Mucosa of descending colon (tissue), 3 donors: ENCODE data around the gene MAP3K9. TPM values are rescaled to one million over a fixed set of nuclear protein-coding genes. Genes with fewer than 3 reads are reported as not detected.

Experiments used
- ATAC-seq: fragments of 200-7000 bp; cut with Tn5 transposase; one replicate; pipeline ENCODE4 v1.9.1; 2020; ENCODE audit warnings: mild to moderate bottlenecking, moderate library complexity
- DNase-seq, 3 donors: peaks; one replicate each; pipeline ENCODE4 v3.0.0-alpha.2; 2020
- H3K36me3 ChIP-seq: fragments of 200-600 bp; one replicate; pipeline ENCODE4 v1.8.0; 2021; ENCODE audit warnings: low read depth, mild to moderate bottlenecking
- H3K4me1 ChIP-seq: fragments of 200-600 bp; one replicate; pipeline ENCODE4 v1.8.0; 2021; ENCODE audit warnings: low read depth, mild to moderate bottlenecking
- H3K4me3 ChIP-seq: fragments of 200-600 bp; one replicate; pipeline ENCODE4 v1.8.0; 2021; ENCODE audit warnings: mild to moderate bottlenecking
- H3K9me3 ChIP-seq: fragments of 200-600 bp; one replicate; pipeline ENCODE4 v1.8.0; 2021; ENCODE audit warnings: mild to moderate bottlenecking
- intact Hi-C, 2 donors: fragments of 100-400 bp; cut with DNase I in 1 of 2; cut with micrococcal nuclease in 1 of 2; formaldehyde crosslinking; loops; one replicate each; pipeline versions ENCODE4 v1.11.0 to v1.11.1; 2022; cut with DNase I, micrococcal nuclease
- total RNA-seq, 3 donors: library from RNA; stranded (reverse); fragmentation: NEBNext Ultra II Directional in 2 of 3; extraction: Animal tissue kit (Norgen Biotek cat#: 25700) in 2 of 3; gene quantifications; one replicate each; pipeline versions ENCODE4 v1.2.1 to v1.2.4, GENCODE V29; 2021 to 2023
- TF ChIP-seq, protein P1 (sequence below): fragments of 200-600 bp; IDR thresholded peaks from one replicate; pipeline ENCODE4 v1.8.0; 2022; ENCODE audit warnings: antibody characterized with exemption, mild to moderate bottlenecking
- donor health status: DM: no; HTN: no; CAD: no; lungs with moderate emphysema.
- donor health status: DM: no; HTN: no; CAD: no.
- donor health status: DM: no; HTN: yes; CAD: no.

MAP3K9 gene
- total RNA-seq, 3 donors from 2014 or later: 5.7 to 9.3 (median 8.8) TPM

DNA sequence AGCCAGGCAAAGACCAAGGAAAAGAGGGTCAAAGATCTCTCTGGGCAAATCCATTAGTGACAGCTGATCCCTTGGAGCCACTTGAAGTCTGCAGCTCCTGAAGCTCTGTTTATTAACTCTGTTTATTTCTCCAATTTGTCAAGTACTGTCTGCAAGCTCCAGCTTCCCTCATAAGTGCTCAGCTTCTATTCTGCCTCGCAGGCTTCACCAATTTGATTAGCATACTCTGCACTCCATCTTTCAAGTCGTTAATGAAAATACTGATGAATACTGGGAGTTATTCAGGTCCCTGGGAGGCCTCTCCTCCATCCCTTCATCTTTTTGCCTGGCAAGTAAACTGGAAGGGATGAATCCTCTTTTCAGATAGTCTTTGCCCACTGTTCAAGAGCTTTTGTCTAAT, 113.3 kb downstream of the MAP3K9 start:
- Histone ChIP-seq H3K4me1 (no peaks in the 10 kb centered on the region), H3K9me3 (no peaks in the 10 kb centered on the region), H3K4me3 (no peak overlapping the region), H3K36me3 (no peaks in the 10 kb centered on the region)
- TF ChIP-seq, protein P1, sequence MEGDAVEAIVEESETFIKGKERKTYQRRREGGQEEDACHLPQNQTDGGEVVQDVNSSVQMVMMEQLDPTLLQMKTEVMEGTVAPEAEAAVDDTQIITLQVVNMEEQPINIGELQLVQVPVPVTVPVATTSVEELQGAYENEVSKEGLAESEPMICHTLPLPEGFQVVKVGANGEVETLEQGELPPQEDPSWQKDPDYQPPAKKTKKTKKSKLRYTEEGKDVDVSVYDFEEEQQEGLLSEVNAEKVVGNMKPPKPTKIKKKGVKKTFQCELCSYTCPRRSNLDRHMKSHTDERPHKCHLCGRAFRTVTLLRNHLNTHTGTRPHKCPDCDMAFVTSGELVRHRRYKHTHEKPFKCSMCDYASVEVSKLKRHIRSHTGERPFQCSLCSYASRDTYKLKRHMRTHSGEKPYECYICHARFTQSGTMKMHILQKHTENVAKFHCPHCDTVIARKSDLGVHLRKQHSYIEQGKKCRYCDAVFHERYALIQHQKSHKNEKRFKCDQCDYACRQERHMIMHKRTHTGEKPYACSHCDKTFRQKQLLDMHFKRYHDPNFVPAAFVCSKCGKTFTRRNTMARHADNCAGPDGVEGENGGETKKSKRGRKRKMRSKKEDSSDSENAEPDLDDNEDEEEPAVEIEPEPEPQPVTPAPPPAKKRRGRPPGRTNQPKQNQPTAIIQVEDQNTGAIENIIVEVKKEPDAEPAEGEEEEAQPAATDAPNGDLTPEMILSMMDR: no peak
- intact Hi-C loops: no loop called here
- DNase-seq (no peak), ATAC-seq (no peak)

- DNase-seq: peak in 1 of 3 donors; percentile 12
- intact Hi-C loops: no loop called here
Measured at GRCh38 chr14:70692210-70692609, 117.1 kb downstream of the MAP3K9 start.

DNA sequence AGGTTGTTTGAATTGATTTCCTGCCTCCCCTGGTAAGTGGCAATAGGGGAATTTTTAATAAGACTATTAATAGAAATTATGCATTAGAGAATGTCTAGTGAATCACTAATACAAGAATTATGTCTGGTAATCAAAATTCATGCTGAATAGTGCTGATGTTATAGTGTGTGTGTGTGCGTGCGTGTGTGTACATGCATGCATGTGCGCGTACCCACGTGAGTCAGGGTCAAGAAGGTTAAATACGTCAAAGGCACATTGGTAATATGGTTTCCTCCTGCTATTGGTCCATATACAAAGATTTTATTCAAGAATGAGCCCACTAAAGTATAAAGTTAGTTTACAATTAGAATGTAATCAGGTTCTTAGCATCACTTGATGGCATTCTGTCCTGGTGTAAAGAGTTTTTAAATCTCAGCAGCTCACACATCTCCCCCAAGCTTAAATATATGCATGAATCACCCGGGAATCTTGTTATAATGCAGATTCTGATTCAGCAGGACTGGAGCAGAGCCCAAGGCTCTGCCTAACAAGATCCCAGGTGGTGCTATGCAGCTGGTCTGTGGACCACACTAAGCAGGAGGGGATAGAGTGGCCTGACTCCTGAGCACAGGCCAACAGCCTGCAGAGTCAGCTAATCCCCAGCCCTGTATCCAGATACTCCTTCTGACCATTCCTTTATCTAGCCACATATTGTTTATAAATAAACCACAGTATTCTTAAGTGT, 123.7 kb downstream of the MAP3K9 start:
- H3K4me1 ChIP-seq: no peaks in the 10 kb centered on the region
- H3K4me3 ChIP-seq: no peak overlapping the region
- DNase-seq: no peak
- H3K9me3 ChIP-seq: no peaks in the 10 kb centered on the region
- ATAC-seq: no peak
- no peaks in the 10 kb centered on the region for H3K36me3 ChIP-seq
- TF ChIP-seq, protein P1: no peak
- intact Hi-C loops: no loop called here

More at GRCh38 chr14:70692210-70692609, 117.1 kb downstream of the MAP3K9 start:
- H3K36me3 ChIP-seq: no peaks in the 10 kb centered on the region
- H3K9me3 ChIP-seq: no peaks in the 10 kb centered on the region
- H3K4me1 ChIP-seq: no peaks in the 10 kb centered on the region
- TF ChIP-seq, protein P1: no peak
- ATAC-seq: no peak
- no peak overlapping the region for H3K4me3 ChIP-seq

DNA sequence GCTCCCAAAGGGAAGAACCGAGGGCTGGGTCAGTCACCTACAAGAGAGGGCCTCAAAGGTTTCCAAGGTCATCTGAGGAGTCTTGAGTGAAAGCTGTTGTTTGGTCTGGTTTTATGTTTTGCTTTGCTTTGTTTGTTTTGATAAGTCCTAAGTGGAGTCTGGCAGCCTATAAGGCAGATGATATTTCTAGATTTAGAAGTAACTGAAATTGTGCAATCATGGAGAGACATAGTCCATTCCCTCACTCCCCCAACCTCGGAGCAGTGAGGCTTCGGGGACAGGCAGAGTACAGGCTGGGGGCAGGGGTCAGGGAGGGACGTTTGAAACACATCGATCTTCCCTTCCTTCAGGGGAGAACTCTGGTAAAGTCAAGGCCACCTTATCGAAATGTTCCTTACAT, 125.3 kb downstream of the MAP3K9 start:
- ATAC-seq (no peak), DNase-seq (no peak)
- intact Hi-C loops: no loop called here
- H3K9me3 ChIP-seq: no peaks in the 10 kb centered on the region
- no peak overlapping the region for H3K4me3 ChIP-seq
- H3K36me3 ChIP-seq: no peaks in the 10 kb centered on the region
- H3K4me1 ChIP-seq: no peaks in the 10 kb centered on the region
- TF ChIP-seq, protein P1: no peak

GRCh38 chr14:70680748-70681147, 128.6 kb downstream of the MAP3K9 start:
- no peak overlapping the region for H3K4me3 ChIP-seq
- intact Hi-C loops: no loop called here
- no peaks in the 10 kb centered on the region for H3K36me3 ChIP-seq
- DNase-seq (no peak), ATAC-seq (no peak)
- H3K4me1 ChIP-seq: no peaks in the 10 kb centered on the region
- TF ChIP-seq, protein P1: no peak
- H3K9me3 ChIP-seq: no peaks in the 10 kb centered on the region

GRCh38 chr14:70677341-70677740, 132.0 kb downstream of the MAP3K9 start:
- intact Hi-C loops: no loop called here
- Histone ChIP-seq H3K9me3 (no peaks in the 10 kb centered on the region), H3K36me3 (no peaks in the 10 kb centered on the region), H3K4me3 (no peak overlapping the region), H3K4me1 (no peaks in the 10 kb centered on the region)
- ATAC-seq (no peak), DNase-seq (no peak)
- TF ChIP-seq, protein P1: no peak
